Measurements from ENCODE around the gene MADCAM1.

MADCAM1 gene

DNA sequence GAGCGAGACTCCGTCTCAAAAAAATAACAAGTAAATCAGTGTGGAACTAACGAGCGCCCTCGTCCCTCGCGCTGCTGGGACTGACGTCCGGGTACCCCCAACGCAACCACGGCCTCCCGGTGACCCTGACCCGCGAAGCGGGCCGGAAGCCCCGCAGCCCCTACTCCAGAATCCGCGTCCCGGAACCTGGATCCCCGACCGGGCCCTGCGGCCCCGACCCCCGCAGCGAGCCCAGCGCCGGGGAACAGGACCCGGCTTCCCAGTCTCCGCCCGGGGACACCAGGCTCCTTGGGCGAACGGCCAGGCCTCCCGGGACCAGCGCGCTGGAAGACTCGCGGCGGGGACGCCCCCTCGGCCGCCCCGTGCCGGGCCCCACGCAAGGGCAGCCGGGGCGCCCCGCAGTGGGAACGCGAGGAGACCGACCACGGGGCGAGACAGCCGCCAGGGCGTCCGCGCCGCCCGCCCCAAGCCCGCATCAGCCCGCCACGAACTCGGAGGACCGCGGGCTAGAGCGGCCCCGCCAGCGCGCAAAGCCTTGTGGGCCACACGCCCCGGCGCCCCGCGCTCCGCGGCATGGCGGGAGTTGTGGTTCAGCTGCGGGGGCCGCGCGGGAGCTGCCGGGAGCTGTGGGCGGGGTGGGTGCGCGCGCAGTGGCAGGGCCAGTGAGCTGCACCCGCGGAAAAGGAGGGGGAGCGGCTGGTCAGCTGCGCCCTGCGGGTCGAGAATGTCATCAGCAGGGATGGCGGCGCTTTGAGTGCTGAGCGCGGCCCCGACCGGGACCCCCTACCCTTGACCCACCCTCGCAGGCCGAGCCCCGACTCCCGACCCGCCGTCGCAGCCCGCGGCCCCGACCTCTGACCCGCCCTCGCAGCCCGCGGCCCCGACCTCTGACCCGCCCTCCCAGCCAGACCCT, 7.5 kb upstream of the MADCAM1 start:
- DNase-seq: peak; percentile 83 to 96

DNA sequence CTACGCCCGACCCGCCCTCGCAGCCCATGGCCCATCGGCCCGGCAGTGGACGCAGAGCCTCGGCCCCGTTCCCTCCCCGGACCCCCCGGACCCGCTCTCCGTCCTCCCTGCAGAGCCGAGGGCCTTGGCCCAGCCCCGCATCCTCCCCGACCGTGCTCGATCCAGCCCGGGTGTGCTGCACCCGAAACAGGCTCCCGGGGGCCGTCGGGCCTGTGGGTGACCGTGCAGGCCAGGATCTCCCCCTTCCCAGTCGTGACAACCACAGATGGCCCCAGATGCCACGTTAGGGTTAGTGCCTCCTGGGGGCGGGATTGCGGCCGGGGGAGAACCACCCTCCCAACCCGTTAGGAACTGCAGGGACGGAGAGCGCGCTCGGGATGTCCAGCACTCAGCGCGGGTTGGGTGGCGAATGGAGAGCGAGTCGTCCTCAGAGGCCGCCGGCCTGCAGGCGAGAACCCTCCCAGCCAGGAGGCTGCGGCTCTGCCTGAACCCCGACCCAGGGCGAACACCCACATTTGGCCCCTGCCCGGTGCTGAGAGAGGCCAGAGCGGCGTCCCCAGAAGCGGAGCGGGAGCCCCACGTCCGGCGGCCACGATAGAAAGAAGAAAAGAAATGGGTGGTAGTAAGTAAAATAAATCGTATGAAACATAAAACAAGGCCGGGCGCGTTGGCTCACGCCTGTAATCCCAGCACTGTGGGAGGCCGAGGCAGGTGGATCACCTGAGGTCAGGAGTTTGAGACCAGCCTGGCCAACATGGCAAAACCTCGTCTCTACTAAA, 6.7 kb upstream of the MADCAM1 start:
- DNase-seq: peak in 1 of 2 donors; percentile 36

DNA sequence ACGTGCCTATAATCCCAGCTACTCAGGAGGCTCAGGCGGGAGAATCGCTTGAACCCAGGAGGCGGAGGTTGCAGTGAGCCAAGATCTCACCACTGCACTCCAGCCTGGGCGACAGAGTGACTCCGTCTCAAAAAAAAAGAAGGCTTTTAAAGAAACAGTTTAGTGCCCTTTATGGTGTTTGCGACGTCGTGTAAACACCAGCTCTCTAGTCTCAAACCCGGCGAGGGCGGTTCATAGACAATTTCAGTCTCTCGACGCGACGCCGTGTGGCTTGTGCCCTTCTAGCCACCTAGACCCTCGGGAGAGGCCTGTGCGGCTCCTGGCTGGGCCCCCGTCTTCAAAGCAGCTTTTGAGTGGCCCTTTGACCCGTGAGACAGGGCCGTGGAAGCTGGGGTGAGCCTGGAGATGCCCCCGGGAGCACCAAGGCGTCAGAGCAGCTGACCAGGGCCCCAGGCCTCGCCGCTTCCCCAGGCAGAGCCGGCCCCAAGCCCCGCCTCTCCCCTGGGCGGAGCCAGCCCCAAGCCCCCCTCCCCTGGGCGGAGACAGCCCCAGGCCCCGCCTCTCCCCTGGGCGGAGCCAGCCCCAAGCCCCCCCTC, 5.0 kb upstream of the MADCAM1 start:
- DNase-seq: no peak

DNA sequence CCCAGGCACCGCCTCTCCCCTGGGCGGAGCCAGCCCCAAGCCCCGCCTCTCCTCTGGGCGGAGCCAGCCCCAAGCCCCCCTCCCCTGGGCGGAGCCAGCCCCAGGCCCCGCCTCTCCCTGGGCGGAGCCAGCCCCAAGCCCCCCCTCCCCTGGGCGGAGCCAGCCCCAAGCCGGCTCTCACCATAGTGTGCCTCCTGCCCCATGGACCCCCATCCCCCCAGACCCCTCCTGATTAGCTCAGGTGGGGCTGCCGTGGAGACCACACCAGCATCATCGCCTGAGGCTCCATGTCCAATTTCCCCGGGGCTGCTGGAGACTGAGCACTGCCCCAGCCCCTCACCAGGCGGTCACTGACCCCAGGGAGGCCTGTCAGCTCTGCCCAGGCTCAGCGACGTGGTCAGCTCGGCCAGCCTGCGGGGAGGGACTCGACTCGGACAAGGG, 4.2 kb upstream of the MADCAM1 start:
- no peak for DNase-seq

DNA sequence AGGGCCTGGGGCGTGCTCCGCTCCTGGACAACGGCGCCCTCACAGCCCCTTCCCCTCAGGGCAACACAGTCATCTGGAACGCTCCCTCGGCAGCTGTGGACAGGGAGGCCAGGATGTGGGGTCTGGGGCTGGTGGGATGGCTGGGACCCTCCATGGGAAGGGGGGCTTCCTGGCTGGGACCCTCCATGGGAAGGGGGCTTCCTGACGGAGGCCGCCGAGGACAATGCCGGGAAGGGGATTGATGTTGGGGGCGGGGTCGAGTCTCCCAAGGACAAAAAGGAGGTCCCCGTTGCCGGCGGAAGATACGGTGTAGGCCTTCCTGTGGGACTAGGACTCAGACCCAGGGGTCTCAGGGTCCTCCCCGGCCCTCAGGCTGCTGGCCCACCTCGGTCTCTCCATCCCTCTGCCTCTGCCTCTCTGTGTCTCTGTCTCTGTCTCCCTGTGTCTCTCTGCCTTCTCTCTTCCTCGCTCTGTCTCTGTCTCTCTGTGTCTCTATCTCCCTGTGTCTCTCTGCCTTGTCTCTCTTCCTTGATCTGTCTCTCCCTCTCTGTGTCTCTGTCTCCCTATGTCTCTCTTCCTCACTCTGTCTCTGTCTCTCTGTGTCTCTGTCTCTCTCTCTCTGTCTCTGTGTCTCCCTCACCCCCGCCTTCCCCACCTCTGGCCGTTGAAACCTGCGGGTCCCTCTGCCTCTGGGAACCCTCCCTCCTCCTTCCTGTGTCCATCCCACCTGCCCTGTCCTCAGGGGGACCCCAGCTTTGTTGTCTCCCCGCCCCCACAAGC, 2.7 kb upstream of the MADCAM1 start:
- no peak for DNase-seq

DNA sequence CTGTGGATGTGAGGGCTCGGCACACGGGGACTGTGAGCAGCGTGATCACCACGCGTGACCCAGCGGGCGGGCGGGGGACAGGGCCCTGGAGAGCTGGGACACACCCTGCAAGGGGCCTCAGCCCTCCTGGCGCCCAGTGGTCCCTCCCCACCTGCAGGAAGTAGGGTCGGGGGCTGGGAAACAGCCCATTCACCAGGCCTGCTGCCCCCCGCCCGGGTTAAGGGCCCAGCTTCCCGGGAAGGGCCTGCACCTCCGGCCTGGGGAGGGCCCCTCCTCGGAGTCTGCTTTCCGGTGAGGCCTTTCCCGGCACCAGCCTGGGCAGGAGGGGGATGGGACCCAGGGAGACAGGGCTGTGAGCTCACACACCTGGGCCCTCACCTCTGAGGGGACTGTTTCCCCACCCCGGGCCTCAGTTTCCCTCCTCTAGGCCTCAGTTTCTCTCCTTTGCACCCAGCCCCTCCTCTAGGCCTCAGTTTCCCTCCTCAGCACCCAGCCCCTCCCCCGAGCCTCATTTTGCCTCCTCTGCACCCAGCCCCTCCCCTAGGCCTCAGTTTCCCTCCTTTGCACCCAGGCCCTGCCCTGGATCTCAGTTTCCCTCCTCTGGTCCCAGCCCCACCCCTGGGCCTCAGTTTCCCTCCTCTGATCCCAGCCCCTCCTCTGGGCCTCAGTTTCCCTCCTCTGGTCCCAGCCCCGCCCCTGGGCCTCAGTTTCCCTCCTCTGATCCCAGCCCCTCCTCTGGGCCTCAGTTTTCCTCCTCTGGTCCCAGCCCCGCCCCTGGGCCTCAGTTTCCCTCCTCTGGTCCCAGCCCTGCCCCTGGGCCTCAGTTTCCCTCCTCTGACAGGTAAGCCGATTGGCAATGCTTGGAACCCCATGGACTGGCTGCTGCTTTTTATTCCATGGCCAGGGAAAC, 1.9 kb upstream of the MADCAM1 start:
- no peak for DNase-seq

DNA sequence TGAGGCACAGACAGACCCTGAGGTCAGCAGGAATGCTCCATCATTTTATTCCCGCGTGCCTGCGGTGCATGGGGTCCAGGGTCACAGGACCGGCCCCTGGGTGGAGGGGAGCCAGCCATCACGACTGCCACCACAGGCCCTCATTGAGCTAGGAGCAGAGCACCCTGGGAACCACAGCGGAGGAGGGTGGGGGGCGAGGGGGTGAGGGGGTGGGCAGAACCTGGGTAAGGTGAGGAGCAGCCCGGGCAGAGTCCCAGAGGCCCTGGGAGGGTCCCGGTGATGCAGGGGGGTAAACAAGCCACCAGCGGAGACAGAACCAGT, 1.2 kb upstream of the MADCAM1 start:
- no peak for DNase-seq

DNA sequence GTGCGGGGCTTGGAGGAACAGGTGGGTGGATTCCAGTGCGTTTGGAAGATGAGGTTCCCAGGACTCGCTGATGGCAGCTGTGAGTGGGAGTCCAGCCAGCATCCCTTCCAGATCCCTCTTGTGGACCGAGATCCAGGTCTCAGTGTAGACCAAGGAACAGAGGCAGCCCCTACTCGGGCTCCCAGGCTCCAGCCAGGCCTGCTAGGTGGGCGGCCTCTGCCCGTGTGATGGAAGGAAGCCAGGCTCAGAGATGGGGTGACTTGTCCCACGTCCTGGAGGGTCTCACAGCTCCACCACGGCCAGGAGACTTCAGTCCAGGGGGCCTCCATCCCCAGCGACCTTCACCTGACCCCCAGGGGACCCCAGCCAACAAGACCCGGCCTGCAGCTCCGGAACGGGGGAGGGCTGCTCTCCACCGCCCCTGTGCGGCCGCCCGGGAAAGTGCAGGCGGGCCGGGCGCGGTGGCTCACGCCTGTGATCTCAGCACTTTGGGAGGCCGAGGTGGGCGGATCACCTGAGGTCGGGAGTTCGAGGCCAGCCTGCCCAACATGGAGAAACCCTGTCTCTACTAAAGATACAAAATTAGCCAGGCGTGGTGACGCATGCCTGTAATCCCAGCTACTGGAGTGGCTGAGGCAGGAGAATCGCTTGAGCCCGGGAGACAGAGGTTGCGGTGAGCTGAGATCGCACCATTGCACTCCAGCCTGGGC, 729 bp upstream of the MADCAM1 start:
- DNase-seq: peak in 1 of 2 donors; percentile 25

DNA sequence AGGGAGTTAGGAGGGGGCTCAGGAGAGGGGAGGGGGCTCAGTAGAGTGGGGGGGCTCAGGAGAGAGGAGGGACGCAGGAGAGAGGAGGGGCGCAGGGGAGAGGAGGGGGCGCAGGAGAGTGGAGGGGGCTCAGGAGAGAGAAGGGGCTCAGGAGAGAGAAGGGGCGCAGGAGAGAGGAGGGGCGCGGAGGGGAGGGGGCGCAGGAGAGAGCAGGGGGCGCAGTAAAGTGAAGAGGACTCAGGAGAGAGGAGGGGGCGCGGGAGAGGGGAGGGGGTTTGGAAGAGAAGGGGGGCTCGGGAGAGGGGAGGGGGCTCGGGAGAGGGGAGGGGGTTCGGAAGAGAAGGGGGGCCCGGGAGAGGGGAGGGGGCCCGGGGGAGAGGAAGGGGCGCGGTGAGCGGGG, 700 bp downstream of the MADCAM1 start:
- no peak for DNase-seq

DNA sequence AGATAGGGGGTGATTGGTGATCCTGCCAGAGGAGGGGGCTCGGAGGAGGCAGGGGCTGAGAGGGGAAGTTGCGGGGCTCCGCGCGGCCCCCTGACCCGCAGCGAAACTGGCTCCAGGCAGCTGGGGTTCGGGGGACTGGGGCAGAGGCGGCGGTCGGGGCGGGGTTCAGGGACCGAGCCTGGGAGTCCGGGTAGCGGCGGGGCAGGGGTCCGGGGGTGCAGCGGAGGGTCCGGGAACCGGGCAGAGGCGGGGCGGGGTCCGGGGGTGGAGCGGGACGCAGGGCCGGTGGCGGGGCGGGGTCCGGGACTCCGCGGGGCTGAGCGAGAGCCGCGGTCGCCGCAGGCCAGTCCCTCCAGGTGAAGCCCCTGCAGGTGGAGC, 1.2 kb downstream of the MADCAM1 start:
- no peak for DNase-seq

DNA sequence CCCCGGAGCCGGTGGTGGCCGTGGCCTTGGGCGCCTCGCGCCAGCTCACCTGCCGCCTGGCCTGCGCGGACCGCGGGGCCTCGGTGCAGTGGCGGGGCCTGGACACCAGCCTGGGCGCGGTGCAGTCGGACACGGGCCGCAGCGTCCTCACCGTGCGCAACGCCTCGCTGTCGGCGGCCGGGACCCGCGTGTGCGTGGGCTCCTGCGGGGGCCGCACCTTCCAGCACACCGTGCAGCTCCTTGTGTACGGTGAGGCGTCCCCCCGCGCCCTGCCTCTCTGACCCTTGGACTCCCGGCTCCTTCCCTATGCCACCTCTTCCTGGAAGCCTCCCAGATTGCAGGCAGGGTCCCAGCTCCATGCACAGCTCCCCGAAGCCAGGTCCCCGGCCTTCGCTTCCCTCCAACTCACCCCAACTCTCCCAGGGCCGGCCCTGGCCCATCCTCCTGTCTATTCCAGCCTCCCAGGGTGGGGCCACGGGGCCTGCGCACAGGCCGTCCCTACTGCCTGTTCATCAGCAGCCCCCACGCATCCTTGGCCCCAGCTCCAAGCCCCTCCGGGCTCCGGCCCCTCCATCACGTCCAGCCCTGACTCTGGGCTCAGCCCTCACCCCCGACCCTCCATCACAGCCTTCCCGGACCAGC, 1.7 kb downstream of the MADCAM1 start:
- DNase-seq: no peak

DNA sequence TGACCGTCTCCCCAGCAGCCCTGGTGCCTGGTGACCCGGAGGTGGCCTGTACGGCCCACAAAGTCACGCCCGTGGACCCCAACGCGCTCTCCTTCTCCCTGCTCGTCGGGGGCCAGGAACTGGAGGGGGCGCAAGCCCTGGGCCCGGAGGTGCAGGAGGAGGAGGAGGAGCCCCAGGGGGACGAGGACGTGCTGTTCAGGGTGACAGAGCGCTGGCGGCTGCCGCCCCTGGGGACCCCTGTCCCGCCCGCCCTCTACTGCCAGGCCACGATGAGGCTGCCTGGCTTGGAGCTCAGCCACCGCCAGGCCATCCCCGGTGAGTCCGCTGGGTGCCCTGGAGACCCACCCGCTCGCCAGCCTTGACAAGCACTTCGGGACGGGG, 2.2 kb downstream of the MADCAM1 start:
- DNase-seq: no peak

DNA sequence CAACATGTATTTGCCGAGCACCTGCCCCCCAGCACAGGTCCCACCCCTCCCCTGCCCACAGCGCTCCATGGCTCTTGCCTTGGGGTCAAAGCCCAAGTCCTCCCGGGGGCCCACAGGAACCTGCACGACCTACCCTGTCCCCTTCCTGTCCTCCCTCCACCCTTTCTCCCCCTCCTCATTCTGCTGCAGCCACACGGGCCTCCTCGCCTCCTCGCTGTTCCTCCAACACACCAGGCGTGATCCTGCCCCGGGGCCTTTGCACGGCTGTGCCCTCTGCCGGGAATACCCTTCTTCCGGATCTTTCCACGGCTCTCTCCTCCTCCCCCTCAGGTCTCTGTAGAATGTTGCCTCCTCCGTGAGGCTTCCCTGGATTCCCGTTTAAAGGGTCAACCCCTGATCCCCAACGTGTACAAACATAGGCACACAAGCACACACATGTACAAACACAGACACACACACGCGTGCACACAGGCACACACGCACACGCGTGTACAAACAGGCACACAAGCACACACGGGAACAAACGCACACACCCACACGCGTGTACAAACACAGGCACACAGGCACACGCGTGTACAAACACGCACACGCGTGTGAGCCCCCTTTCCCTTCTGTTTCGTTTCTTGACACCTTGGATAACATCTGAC, 2.8 kb downstream of the MADCAM1 start:
- DNase-seq: no peak

DNA sequence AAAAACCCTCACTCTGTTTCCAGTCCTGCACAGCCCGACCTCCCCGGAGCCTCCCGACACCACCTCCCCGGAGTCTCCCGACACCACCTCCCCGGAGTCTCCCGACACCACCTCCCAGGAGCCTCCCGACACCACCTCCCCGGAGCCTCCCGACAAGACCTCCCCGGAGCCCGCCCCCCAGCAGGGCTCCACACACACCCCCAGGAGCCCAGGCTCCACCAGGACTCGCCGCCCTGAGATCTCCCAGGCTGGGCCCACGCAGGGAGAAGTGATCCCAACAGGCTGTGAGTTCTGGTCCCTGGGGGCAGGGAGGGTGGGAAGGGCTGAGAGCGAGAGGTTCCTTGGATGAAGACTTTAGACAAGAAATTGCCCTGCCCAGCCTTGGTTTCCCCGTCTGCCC, 5.4 kb downstream of the MADCAM1 start:
- no peak for DNase-seq

DNA sequence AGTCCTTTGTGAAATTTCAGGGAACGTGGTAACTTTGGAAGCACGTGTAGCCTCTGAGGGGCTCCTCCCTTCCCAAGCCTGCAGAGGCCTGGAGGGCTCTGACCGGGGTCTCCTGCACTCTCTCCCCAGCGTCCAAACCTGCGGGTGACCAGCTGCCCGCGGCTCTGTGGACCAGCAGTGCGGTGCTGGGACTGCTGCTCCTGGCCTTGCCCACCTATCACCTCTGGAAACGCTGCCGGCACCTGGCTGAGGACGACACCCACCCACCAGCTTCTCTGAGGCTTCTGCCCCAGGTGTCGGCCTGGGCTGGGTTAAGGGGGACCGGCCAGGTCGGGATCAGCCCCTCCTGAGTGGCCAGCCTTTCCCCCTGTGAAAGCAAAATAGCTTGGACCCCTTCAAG, 8.3 kb downstream of the MADCAM1 start:
- DNase-seq: no peak

DNA sequence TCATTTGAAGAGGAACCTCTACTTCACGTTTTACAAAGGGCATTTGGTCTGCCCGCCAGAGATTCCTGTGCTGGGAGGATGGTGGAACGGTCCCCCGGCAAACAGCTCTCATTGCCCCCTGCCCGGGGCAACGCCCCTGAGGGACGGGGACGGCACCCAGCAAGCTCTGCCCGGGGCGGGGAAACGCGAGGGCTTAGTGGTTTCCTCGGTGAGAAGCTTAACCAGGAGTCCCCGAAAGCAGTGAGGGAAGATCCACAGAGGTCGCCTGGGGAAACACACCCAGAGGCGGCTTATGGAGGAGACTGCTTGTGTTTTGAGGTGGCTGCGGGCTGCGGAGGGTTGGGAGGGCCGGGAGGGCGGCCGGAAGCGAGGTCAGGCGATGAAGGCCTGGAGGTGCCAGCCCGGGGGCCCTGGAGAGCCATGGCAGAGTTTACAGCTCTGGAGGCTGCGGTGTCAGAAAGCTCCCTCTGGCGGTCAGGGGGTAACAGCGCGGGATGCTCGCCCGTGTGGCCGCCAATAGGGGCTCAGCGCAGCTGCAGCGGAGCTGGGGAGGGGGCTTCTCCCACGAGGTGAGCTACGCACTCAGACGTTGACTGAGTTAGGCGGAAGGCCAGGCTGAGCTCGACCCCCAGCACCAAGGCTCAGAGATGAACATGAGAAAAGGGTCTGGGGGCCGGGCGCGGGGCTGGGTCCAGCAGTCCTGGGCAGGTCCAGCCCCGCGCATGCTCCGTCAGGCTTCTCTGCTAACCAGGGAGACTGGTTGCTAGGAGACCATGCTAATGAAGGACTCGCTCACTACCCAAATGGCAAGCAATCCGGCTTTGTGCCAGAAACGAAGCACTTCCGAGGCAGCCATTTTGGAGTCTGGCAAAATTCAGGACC, 10.4 kb downstream of the MADCAM1 start:
- peak; percentile 83 to 85 for DNase-seq

DNA sequence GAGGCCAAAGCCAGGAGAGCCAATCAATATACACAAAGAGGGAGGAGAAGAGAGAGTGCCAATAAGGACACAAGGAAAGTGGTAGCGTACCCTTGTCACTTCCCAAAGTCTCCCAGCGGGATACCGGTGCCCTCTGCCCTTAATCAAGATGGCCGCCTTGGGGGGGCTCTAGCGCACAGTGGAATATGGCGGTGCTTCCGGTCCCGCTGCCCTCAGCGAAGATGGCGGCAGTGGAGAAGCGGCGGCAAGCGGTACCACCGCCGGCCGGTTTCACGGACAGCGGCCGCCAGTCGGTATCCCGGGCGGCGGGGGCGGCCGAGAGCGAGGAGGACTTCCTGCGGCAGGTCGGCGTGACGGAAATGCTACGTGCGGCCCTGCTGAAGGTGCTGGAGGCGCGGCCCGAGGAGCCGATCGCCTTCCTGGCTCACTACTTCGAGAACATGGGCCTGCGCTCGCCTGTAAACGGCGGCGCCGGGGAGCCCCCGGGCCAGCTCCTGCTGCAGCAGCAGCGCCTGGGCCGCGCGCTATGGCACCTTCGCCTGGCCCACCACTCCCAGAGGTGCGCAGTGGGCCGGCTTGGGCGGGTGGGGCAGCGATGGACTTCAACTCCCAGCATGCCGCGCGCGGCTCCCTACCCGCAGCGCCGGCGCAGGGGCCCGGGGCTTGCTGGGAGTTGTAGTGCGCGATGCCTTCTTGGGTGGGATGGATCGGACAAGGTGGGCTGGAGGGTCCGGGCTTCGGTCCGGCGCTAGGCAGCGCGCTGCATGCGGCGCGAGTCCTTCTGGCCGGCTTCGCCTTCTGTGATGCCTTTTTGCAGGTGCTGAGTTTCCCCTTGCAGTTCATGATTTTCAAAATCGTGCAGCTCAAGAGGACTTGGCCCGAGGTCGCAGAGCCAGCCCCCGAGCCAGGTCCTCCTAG, 11.3 kb downstream of the MADCAM1 start, which contains the start of gene TPGS1:
Gene TPGS1, plus strand, starts transcription at position 212 of the 918 bp plus-strand sequence. Its CDS starts 10 bp downstream, at position 222.
- DNase-seq: peak; percentile 99

Measured in inflammatory macrophage (primary cell).